HG02943 (cell line): ENCODE results near the gene PGM2.
"Not testable (repeated sequence)": the region's sequence is repeated elsewhere in the genome, so short reads cannot be mapped to it uniquely, and the experiment has no call there.

Source experiments
- ATAC-seq: cut with Tn5 transposase; IDR thresholded peaks from one replicate; pipeline ENCODE4 v1.9.1; 2021; ENCODE audit warnings: mild to moderate bottlenecking, low read depth, moderate library complexity; ENCODE audit not compliant: unreplicated experiment

The PGM2 gene

DNA sequence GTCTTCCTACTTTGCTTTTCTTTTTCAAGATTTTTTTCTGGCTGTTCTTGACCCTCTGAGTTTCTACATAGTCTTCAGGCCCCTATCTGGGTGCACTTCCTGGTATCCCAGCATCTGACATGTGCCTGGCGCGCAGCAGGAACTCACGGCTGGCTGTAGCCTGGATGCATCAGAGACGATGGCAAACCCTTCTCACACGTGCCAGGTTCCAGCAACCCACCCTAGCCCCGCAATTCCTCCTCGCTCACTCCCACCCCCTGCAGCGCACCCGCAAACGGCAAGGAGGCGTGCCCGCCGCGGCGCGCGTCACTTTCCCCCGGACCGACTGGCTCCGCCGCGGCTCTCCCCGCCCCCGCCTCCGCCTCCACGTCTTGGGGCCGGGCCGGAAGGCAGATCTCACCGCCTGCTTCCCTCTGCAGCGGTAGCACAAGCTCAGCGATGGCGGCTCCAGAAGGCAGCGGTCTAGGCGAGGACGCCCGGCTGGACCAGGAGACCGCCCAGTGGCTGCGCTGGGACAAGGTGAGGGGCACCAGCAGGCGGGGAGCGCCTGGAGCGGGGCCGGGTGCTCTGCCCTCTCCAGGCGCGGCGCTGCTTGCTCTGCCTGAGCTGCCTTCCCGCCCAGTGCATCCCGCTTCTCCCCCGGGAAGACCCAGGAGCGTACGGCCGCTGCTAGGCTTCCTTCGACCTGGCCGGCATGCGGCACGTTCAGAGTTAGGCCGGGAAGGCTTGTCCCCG lies at the start of gene PGM2:
TSS of gene PGM2 (plus strand) at position 392 of the 735 bp plus-strand sequence. CDS start at position 439, 47 bp downstream.
- ATAC-seq: peak; percentile 95

DNA sequence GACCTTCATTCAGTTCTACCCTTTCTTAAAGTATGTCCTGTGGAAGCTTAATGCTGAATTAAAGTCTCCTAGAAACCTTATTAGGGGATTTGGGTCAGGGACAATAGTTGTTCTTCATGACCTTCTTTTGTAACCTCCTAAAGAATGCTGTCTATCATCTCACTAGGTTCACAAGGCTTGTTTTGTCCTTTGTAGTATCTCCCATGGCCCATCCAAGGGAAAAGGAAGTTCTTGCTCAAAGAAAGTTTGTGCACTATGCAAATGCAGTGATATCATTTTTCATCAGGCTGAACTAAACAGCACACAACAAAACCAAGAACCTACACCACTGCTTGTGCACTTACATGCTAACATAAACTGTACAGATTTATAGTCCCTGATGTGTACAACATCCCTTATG lies 46.6 kb upstream of the PGM2 start:
- ATAC-seq: no peak

DNA sequence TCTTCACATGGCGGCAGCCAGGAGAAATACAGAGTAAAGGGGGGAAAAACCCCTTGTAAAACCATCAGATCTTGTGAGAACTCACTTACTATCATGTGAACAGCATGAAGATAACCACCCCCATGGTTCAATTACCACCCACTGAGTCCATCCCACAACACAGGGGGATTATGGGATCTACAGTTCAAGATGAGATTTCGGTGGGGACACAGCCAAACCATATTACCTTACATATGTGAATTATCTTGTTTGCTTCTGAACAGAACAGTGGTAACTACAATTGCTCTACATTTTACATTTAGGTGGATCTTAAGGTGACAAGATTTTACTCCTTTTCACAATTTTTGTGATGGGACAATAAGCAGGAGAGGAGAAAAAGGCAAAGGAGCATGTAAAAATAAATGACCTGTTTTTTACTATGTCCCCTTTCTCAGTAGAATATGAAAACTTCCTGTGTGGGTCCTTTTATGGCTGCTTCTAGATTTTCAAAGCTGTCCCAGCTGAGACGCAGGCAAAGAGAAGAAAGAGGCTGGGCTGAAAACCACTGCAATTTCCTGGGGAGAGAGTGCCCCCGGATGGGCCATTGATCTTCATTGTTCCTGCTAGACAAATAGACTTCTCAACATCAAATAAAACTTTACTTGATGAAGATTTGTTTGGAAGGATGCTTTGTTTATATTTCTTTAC lies 45.9 kb upstream of the PGM2 start:
- no peak for ATAC-seq

DNA sequence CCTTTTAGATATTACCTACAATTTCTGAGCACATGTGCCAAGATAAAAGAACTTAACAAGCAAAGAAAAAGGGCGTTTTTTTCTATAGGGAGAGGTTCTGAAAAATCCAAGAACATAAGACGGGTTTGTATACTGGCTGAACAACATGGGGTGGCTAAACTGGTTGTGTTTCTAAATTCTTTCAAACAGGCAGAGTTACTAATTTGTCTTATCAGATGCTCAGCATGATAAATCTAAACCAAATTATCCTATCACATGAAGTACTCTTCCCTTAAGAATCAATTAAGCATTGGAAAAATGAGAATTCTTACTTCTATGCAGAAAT lies 45.4 kb upstream of the PGM2 start:
- no peak for ATAC-seq

DNA sequence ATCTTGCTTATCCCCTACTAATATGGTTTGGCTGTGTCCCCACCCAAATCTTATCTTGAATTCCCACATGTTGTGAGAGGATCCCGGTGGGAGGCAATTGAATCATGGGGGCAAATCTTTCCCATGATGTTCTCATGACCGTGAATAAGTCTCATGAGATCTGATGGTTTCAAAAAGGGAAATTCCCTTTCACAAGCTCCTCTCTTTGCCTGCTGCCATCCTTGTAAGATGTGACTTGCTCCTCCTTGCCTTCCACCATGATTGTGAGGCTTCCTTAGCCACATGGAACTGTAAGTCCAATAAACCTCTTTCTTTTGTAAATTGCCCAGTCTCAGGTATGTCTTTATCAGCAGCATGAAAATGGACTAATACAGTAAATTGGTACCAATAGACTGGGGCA lies 40.2 kb upstream of the PGM2 start:
- not testable (repeated sequence) for ATAC-seq

DNA sequence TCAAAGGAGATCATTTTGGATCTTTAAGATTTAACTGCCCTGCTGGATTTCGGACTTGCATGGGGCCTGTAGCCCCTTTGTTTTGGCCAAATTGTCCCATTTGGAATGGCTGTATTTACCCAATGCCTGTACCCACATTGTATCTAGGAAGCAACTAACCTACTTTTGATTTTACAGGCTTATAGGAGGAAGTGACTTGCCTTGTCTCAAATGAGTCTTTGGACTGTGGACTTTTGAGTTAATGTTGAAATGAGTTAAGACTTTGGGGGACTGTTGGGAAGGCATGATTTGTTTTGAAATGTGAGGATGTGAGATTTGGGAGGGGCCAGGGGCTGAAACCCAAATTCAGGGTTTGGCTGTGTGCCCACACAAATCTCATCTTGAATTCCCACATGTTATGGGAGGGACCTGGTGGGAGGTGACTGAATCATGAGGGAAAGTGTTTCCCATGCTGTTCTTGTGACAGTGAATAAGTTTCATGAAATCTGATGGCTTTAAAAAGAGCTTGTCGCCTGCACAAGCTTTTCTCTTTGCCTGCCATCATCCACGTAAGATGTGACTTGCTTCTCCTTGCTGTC lies 38.5 kb upstream of the PGM2 start:
- ATAC-seq: not testable (repeated sequence)

DNA sequence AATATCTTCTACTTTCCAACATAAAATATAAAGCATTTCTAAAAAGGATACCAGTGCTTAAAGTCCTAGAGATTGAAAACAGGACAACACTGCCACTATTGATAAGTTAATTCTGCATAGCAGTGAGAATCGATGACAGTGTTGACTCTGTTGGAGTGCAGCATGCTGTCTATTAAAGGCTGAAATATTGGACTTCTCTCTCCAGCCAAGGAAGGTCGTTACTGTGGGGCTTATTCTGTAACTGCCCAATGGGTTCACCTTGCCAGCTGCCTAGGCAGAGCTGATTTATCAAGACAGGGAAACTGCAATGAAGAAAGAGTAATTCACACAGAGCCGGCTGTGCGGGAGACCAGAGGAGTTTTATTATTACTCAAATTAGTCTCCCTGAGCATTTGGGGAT lies 37.7 kb upstream of the PGM2 start:
- ATAC-seq: no peak

DNA sequence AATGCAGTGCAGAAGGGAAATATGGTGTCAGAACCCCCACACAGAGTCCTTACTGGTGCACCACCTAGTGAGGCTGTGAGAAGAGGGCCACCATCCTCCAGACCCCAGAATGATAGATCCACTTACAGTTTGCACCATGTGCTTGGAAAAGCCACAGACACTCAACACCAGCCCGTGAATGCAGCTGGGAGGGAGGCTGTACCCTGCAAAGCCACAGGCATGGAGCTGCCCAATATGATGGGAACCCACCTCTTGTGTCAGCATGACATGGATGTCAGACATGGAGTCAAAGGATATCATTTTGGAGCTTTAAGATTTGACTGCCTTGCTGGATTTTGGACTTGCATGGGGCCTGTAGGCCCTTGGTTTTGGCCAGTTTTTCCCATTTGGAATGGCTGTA lies 34.2 kb upstream of the PGM2 start:
- no peak for ATAC-seq

DNA sequence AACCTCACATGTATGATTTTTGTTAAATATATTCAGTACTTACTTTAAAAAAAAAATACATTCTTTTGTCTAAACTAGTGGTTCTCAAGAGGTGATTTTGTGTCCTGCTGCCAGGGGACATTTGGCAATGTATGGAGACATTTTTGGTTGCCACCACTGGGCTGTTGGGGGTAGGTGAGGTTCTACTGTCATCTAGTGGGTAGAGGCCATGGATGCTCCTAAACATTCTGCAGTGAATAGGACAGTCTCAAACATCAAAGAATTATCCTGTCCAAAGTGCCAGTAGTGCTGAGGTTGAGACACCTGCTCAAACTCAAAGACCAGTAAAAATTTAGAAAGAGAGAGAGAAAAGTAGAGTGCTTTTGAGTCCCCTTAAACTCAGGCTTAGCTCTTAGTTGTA lies 32.9 kb upstream of the PGM2 start:
- no peak for ATAC-seq

DNA sequence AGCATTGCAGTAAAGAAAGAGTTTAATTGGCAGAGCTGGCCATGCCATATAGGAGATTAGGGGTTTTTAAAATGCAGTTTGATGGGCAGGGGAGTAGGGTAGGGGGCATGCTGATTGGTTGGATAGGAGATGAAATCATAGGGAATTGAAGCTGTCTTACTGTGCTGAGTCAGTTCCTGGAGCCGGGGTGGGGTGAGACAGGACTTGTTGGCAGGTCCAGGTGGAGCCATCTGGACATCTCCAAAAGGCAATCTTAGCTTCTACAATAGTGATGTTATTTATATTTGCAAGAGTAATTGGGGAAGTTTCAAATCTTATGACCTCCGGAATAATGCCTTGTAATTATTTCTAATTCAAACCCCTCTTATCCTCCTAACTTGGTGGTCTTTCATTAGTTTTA lies 32.4 kb upstream of the PGM2 start:
- no peak for ATAC-seq

DNA sequence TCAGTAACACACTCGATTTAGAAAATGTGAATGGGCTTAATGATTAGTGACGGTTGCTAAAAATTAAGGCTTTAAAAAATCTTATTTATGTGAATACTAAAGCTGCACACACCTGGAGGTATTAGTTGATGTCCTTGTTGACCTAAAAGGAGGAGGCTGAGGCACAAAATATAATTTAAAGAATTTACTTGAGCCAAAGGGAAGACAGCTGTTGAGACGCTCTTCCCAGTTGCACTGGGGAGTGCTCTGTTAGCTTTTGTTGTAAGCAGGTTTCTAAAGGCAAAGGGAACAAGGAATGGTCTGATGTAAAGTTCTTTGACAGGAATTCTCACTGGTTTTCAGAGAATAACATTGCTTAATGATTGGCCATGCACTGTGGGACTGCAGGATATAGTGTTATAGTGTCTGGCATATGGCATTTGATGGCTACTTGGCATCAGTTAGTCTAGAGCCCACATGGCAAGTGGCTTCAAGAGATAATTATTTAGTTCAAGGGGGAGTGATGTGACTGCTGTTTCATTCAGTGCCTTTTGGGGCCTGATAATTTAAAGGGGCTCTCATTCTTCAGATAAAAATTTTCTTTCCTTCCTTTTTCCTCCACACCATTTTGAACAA lies 30.8 kb upstream of the PGM2 start:
- ATAC-seq: no peak

DNA sequence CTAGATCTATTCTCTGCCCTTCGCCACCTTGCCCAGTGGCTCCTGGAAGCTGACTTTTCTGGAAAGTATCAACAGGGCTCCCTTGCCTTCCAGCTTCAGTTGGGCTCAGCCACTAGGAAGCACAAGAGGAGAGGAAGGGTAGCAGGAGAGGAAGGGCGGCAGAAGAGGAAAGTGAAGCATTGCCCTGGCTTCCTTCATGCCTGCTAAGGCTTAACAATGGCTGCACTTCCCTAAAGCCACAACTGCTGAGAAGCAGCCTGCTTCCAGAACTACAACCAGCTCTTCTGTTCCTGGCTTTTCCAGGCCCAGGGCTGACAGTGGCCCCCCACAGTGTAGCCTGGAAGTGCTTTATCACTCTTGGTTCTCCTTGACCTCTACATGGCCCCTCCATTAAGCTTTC lies 29.1 kb upstream of the PGM2 start:
- no peak for ATAC-seq

DNA sequence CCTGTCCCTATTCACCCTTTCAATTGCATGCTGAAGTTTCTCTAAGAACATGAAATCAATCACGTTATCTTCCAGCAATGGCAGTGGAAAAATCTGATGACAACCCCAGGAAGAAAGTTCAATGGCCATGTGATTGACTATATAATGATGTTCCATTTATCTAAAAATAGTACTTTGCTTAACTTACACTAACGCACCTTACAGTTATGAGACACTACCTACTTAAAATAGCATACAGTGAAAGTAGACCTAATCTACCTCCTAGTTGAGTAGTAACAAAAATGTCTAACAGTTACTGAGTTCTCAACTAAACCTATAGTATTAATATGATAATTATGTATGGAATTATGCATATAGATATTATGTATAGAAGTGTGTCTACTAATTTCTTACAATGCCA lies 28.6 kb upstream of the PGM2 start:
- no peak for ATAC-seq

DNA sequence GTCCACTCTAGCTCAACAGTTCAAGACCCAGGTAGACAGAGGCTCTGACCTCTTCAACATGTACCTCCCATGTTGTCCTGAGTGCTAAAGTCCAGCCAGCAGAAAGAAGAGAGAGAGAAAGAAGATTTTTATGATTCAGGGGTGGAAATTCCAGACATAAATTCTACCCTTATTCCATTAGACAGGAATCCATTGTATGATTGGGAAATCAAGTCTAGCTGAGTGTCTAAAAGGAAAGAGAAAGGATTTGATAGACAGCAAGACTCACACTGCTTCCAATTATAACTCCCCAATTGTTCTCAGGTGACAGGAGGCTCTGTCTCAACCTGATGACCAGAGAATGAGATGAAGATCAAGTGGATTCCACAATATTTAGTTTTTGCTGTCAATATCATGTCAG lies 27.9 kb upstream of the PGM2 start:
- no peak for ATAC-seq

DNA sequence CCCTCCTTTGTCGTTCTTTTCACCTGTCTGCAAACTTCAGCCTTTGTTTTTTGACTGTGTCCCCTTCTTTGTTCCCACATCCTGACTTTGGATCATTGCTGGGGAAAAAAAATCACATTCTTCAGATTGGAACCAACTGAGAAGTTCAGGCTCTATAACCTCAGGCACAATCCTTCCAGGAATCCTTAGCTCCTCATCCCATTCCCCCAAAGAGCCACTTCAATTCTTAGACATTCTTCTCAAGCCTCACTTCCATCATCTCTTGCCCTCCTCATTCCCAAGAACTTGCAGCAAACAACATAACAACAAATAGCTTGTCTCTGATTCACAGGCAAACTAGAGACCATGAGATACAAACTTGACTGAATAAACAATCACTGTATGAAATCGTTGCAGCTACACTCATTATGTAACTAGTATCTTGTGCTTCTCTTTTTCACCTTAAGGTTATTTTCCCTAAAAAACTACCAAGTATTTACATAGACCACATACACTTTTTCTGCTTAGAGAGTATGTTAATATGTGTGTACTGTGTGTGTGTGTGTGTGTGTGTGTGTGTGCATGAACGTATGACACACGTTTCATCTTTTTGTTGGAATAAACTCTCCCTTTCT lies 26.4 kb upstream of the PGM2 start:
- no peak for ATAC-seq

DNA sequence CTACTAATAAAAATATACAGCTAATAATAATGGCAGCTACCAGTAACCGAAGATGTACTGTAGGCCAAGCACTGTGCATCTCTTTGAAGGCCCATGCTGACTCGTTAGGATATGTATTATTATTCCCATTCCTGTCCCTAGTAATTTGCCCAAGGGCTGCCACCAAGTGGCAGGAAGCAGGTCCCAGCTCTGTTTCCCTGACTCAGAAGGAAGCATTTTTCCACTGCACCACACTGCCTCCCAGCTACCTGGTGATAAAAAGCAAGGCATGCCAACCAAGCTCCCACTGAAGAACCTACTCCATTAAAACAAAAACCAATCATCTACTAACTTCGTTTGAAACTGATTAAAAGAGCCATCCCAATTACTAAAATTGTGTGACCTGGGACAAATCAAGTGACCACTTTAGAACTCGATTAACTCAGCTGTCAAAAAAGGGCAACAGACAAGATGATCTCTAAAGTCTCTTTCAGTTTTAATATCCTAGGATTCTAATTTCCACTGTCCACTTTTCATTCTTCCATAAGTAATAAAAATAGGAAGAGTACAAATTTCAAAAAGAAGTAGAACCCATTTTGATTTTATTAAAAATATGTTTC lies 24.3 kb upstream of the PGM2 start:
- ATAC-seq: no peak

DNA sequence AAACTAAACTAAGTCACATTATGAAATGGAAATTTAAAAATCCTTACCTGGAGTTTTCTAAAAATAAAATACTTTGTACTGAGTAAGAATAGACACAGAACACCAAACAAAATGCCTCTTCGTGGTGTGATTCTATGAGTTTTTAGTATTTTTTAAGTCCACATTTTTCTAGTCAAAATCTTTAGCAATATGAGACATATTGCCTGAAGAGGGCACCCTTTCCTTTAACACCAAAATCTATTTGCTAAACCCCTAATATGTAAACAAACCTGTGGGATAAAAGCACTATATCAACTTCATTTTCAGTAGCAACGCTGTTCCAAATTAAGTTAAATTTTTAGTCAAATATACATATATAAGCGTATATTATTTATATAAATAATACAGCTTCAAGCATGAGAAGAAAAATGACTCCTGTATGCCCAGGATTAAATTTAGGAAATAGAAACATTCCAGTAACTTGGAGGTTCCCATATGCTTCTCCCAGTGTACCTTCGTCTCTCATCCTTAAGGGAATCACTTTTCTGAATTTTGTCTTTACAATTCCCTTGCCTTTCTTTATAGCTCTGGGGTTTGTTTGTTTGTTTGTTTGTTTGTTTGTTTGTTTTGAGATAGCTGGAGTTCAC lies 23.0 kb upstream of the PGM2 start:
- no peak for ATAC-seq

DNA sequence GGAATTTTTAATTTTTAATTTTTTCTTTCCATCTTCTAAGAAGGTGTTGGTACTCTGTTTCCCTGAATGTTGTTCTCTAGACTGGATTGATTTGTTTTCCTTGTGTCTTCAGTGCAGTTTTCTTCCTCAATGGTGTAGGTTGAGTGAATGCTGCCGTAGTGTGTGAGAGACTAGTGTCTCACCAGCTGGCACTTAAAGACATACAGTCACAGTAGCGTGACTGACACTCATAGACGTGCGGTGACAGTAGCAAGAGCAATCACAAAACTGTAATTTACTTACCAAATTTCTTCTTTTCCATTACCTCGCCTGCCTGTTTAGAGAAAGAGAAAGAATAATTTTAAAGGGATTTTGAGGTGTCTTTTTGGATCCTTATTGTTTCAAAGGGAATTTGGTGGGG lies 21.4 kb upstream of the PGM2 start:
- no peak for ATAC-seq

DNA sequence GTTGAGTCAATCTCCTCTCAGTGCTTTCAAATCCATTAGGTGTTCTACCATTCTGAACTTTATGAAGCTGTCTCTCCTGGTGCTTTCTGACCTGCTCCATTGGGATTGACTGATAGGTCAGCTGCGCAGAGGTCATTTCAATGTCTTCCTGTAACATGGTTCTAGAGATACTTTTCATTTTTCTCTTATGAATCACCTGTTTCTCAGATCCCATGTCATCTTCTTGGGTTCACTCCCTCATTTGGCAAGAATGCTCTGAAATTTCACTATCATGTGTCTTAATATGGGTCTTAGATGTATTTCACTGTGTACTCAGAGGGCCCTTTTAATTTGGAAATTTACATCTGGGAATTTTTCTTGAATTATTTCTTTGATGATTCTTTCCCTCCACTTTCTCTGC lies 13.8 kb upstream of the PGM2 start:
- ATAC-seq: no peak

DNA sequence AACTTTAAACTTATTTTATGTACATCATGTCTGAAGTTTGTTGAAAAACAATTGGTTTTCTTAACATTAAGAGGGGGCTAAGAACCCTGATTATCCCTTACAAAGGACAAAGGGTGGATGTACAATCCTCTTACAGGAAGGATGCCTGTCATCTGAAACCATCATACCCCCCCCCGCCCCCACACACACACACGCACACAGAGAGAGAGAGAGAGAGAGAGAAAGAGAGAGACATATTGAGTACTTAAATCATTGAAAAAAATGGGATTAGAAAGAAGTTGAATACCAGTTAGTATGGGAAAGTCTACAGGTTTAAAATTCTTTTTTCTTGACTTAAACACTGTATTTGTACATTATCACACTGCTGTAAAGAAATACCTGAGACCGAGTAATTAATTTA lies 10.9 kb upstream of the PGM2 start:
- ATAC-seq: no peak
